ENCODE data around the gene CREM.

CREM gene

GRCh38 chr10:35091994-35092790, 34.5 kb upstream of the CREM start:
- no peak for TF ChIP-seq ZNF274 (IDR thresholded peaks at IDR 0.05; ENCODE audit: low read depth, low read length)
- peaks cover 6% of the 10 kb centered on the region for H3K36me3 ChIP-seq (ENCODE audit: insufficient read depth, insufficient read length, low read length)
- no peak for DNase-seq (ENCODE audit: low read depth, low spot score)
- no peak overlapping the region for H3K9ac ChIP-seq (ENCODE audit: insufficient read length, low read depth)
- no peak overlapping the region for H3K4me3 ChIP-seq (ENCODE audit: insufficient read length, low read depth)
- H3K4me1 ChIP-seq (ENCODE audit: insufficient read depth, insufficient read length) = no peaks in the 10 kb centered on the region
- H3K27me3 ChIP-seq (ENCODE audit: insufficient read depth, insufficient read length) = no peaks in the 10 kb centered on the region
- peaks cover 8% of the 10 kb centered on the region; the same call in 1 of the 2 replicates for H3K9me3 ChIP-seq (ENCODE audit: insufficient read depth, low read length)

- no peak overlapping the region for H3K4me3 ChIP-seq (ENCODE audit: insufficient read length, low read depth)
- peaks cover 8% of the 10 kb centered on the region; the same call in 1 of the 2 replicates for H3K9me3 ChIP-seq (ENCODE audit: insufficient read depth, low read length)
- no peak overlapping the region for H3K9ac ChIP-seq (ENCODE audit: insufficient read length, low read depth)
- H3K36me3 ChIP-seq (ENCODE audit: insufficient read depth, insufficient read length, low read length) = peaks cover 4% of the 10 kb centered on the region
- DNase-seq (ENCODE audit: low read depth, low spot score) = no peak
- TF ChIP-seq ZNF274 (IDR thresholded peaks at IDR 0.05; ENCODE audit: low read depth, low read length) = no peak
- TF ChIP-seq YY1 (IDR thresholded peaks at IDR 0.05; ENCODE audit: insufficient read depth, insufficient read length) = no peak
- no peak for TF ChIP-seq SUZ12 (IDR thresholded peaks at IDR 0.05; ENCODE audit: extremely low read depth, insufficient read depth, insufficient read length)
- H3K27me3 ChIP-seq (ENCODE audit: insufficient read depth, insufficient read length) = no peaks in the 10 kb centered on the region
- no peaks in the 10 kb centered on the region for H3K4me1 ChIP-seq (ENCODE audit: insufficient read depth, insufficient read length)
Observed at GRCh38 chr10:35092851-35093250, 33.8 kb upstream of the CREM start.

GRCh38 chr10:35096312-35096711, 30.3 kb upstream of the CREM start:
- H3K4me1 ChIP-seq (ENCODE audit: insufficient read depth, insufficient read length) = no peaks in the 10 kb centered on the region
- H3K9me3 ChIP-seq (ENCODE audit: insufficient read depth, low read length) = peaks cover 8% of the 10 kb centered on the region; the same call in 1 of the 2 replicates
- DNase-seq (ENCODE audit: low read depth, low spot score) = no peak
- H3K4me3 ChIP-seq (ENCODE audit: insufficient read length, low read depth) = no peak overlapping the region
- H3K27me3 ChIP-seq (ENCODE audit: insufficient read depth, insufficient read length) = no peaks in the 10 kb centered on the region
- no peak overlapping the region for H3K9ac ChIP-seq (ENCODE audit: insufficient read length, low read depth)
- no peaks in the 10 kb centered on the region for H3K36me3 ChIP-seq (ENCODE audit: insufficient read depth, insufficient read length, low read length)
- TF ChIP-seq ZNF274 (IDR thresholded peaks at IDR 0.05; ENCODE audit: low read depth, low read length) = no peak
- no peak for TF ChIP-seq SUZ12 (IDR thresholded peaks at IDR 0.05; ENCODE audit: extremely low read depth, insufficient read depth, insufficient read length)
- TF ChIP-seq YY1 (IDR thresholded peaks at IDR 0.05; ENCODE audit: insufficient read depth, insufficient read length) = no peak

GRCh38 chr10:35097510-35097909, 29.1 kb upstream of the CREM start:
- H3K36me3 ChIP-seq (ENCODE audit: insufficient read depth, insufficient read length, low read length) = no peaks in the 10 kb centered on the region
- peaks cover 8% of the 10 kb centered on the region; the same call in 1 of the 2 replicates for H3K9me3 ChIP-seq (ENCODE audit: insufficient read depth, low read length)
- no peaks in the 10 kb centered on the region for H3K4me1 ChIP-seq (ENCODE audit: insufficient read depth, insufficient read length)
- H3K27me3 ChIP-seq (ENCODE audit: insufficient read depth, insufficient read length) = no peaks in the 10 kb centered on the region
- DNase-seq (ENCODE audit: low read depth, low spot score) = no peak
- no peak overlapping the region for H3K9ac ChIP-seq (ENCODE audit: insufficient read length, low read depth)
- TF ChIP-seq YY1 (IDR thresholded peaks at IDR 0.05; ENCODE audit: insufficient read depth, insufficient read length) (no peak), SUZ12 (IDR thresholded peaks at IDR 0.05; ENCODE audit: extremely low read depth, insufficient read depth, insufficient read length) (no peak), ZNF274 (IDR thresholded peaks at IDR 0.05; ENCODE audit: low read depth, low read length) (no peak)
- H3K4me3 ChIP-seq (ENCODE audit: insufficient read length, low read depth) = no peak overlapping the region

GRCh38 chr10:35103882-35104281, 22.8 kb upstream of the CREM start:
- H3K4me3 ChIP-seq (ENCODE audit: insufficient read length, low read depth) = no peak overlapping the region
- no peaks in the 10 kb centered on the region for H3K4me1 ChIP-seq (ENCODE audit: insufficient read depth, insufficient read length)
- H3K9ac ChIP-seq (ENCODE audit: insufficient read length, low read depth) = no peak overlapping the region
- no peak for DNase-seq (ENCODE audit: low read depth, low spot score)
- no peaks in the 10 kb centered on the region for H3K27me3 ChIP-seq (ENCODE audit: insufficient read depth, insufficient read length)
- no peak for TF ChIP-seq YY1 (IDR thresholded peaks at IDR 0.05; ENCODE audit: insufficient read depth, insufficient read length)
- no peak for TF ChIP-seq SUZ12 (IDR thresholded peaks at IDR 0.05; ENCODE audit: extremely low read depth, insufficient read depth, insufficient read length)
- no peak for TF ChIP-seq ZNF274 (IDR thresholded peaks at IDR 0.05; ENCODE audit: low read depth, low read length)
- no peaks in the 10 kb centered on the region for H3K9me3 ChIP-seq (ENCODE audit: insufficient read depth, low read length)
- H3K36me3 ChIP-seq (ENCODE audit: insufficient read depth, insufficient read length, low read length) = no peaks in the 10 kb centered on the region

GRCh38 chr10:35112571-35112970, 14.1 kb upstream of the CREM start:
- H3K4me3 ChIP-seq (ENCODE audit: insufficient read length, low read depth) = no peak overlapping the region
- H3K27me3 ChIP-seq (ENCODE audit: insufficient read depth, insufficient read length) = no peaks in the 10 kb centered on the region
- DNase-seq (ENCODE audit: low read depth, low spot score) = no peak
- no peak overlapping the region for H3K9ac ChIP-seq (ENCODE audit: insufficient read length, low read depth)
- H3K36me3 ChIP-seq (ENCODE audit: insufficient read depth, insufficient read length, low read length) = no peaks in the 10 kb centered on the region
- H3K4me1 ChIP-seq (ENCODE audit: insufficient read depth, insufficient read length) = no peaks in the 10 kb centered on the region
- no peak for TF ChIP-seq SUZ12 (IDR thresholded peaks at IDR 0.05; ENCODE audit: extremely low read depth, insufficient read depth, insufficient read length)
- TF ChIP-seq ZNF274 (IDR thresholded peaks at IDR 0.05; ENCODE audit: low read depth, low read length) = no peak
- H3K9me3 ChIP-seq (ENCODE audit: insufficient read depth, low read length) = no peaks in the 10 kb centered on the region

- no peak for TF ChIP-seq SUZ12 (IDR thresholded peaks at IDR 0.05; ENCODE audit: extremely low read depth, insufficient read depth, insufficient read length)
- TF ChIP-seq ZNF274 (IDR thresholded peaks at IDR 0.05; ENCODE audit: low read depth, low read length) = no peak
- no peak for TF ChIP-seq YY1 (IDR thresholded peaks at IDR 0.05; ENCODE audit: insufficient read depth, insufficient read length)
- Histone ChIP-seq H3K4me3 (ENCODE audit: insufficient read length, low read depth) (no peak overlapping the region), H3K27me3 (ENCODE audit: insufficient read depth, insufficient read length) (no peaks in the 10 kb centered on the region), H3K9ac (ENCODE audit: insufficient read length, low read depth) (no peak overlapping the region), H3K9me3 (ENCODE audit: insufficient read depth, low read length) (no peaks in the 10 kb centered on the region), H3K36me3 (ENCODE audit: insufficient read depth, insufficient read length, low read length) (no peaks in the 10 kb centered on the region), H3K4me1 (ENCODE audit: insufficient read depth, insufficient read length) (no peaks in the 10 kb centered on the region)
- DNase-seq (ENCODE audit: low read depth, low spot score) = no peak
Observed at GRCh38 chr10:35119378-35119777, 7.3 kb upstream of the CREM start.

Data from NT2/D1 (cell line).